SU-DHL-6 (cell line): ENCODE measurements around the gene DPP6.
"Not testable (repeated sequence)": the region's sequence is repeated elsewhere in the genome, so short reads cannot be mapped to it uniquely, and the experiment has no call there.

ENCODE experiments used
- EZH2phosphoT487 ChIP-seq: fragments of 200-600 bp; sonication (generic), shearing (Covaris generic); conservative IDR thresholded peaks from 2 replicates; pipeline ENCODE4 v1.6.1; 2018; ENCODE audit warnings: mild to moderate bottlenecking, antibody characterized with exemption, low read length, moderate library complexity, mixed read lengths
- TF ChIP-seq, protein P1 (sequence below): fragments of 200-600 bp; sonication (generic); IDR thresholded peaks from one replicate; pipeline ENCODE4 v1.5.1; 2017; ENCODE audit warnings: antibody characterized with exemption, mild to moderate bottlenecking, low read length, moderate library complexity; ENCODE audit not compliant: insufficient read depth, poor library complexity, severe bottlenecking

DNA sequence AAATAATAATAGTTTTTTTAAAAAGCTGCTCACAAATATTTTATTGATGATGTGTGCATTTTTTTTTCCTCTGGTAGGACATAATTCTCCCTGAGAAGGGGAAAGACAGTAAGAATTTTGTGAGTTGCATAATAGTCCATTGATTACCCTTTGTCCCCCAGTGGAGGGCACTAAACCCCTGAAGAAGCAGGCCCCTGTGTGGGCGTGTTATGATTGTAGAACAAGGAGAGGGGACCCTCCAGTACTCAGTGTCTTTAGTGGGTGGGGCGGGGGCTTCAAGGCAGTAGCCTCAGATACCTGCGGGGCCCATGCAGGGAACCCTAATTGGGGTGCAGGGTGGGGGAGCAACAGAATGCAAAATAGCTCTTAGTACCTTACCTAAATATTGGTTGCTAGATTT, 57.4 kb downstream of the DPP6 start:
- TF ChIP-seq, protein P1, sequence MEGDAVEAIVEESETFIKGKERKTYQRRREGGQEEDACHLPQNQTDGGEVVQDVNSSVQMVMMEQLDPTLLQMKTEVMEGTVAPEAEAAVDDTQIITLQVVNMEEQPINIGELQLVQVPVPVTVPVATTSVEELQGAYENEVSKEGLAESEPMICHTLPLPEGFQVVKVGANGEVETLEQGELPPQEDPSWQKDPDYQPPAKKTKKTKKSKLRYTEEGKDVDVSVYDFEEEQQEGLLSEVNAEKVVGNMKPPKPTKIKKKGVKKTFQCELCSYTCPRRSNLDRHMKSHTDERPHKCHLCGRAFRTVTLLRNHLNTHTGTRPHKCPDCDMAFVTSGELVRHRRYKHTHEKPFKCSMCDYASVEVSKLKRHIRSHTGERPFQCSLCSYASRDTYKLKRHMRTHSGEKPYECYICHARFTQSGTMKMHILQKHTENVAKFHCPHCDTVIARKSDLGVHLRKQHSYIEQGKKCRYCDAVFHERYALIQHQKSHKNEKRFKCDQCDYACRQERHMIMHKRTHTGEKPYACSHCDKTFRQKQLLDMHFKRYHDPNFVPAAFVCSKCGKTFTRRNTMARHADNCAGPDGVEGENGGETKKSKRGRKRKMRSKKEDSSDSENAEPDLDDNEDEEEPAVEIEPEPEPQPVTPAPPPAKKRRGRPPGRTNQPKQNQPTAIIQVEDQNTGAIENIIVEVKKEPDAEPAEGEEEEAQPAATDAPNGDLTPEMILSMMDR, result not testable (repeated sequence)
- not testable (repeated sequence) for TF ChIP-seq EZH2phosphoT487
